K562 (cell line): ENCODE results near the gene TGFBR3L. TPM values are rescaled to one million over a fixed set of nuclear protein-coding genes. Genes with fewer than 3 reads are reported as not detected.

ENCODE experiments used
- CHD7 ChIP-seq: fragments of 200-600 bp; sonication (generic); IDR thresholded peaks from one replicate; pipeline ENCODE4 v1.6.1; 2012; ENCODE audit warnings: mild to moderate bottlenecking, low read depth, low read length, inconsistent platforms
- GTF2E2 ChIP-seq: fragments of 200-800 bp; sonication (Bioruptor generic); IDR thresholded peaks from 2 replicates; pipeline ENCODE4 v1.6.1; 2016; ENCODE audit warnings: missing genetic modification characterization, missing compliant biosample characterization
- HDAC6 ChIP-seq: IDR thresholded peaks from 2 replicates; pipeline ENCODE4 v1.6.1; 2012; ENCODE audit warnings: low read depth, mild to moderate bottlenecking, control low read depth, inconsistent platforms, low read length, moderate library complexity
- MCM3 ChIP-seq: fragments of 450-650 bp; IDR thresholded peaks from 2 replicates; pipeline ENCODE4 v1.6.1; 2016
- NR2F6 ChIP-seq: fragments of 450-650 bp; formaldehyde crosslinking; IDR thresholded peaks from 2 replicates; pipeline ENCODE4 v1.4.0; 2020; ENCODE audit warnings: mild to moderate bottlenecking
- PML ChIP-seq: IDR thresholded peaks from 2 replicates; pipeline ENCODE4 v1.6.1; 2012; ENCODE audit warnings: low read length, inconsistent platforms
- SUPT5H ChIP-seq: fragments of 450-650 bp; IDR thresholded peaks from 2 replicates; pipeline ENCODE4 v1.6.1; 2016
- TBL1XR1 ChIP-seq, 2 experiments: IDR thresholded peaks; 2 replicates each; pipeline ENCODE4 v1.6.1; 2012; ENCODE audit warnings: improper control_type of control experiment in 2 of 2, low read length in 2 of 2, mild to moderate bottlenecking in 1 of 2
- XRCC5 ChIP-seq: fragments of 200-400 bp; formaldehyde crosslinking; IDR thresholded peaks from 2 replicates; pipeline ENCODE4 v1.6.1; 2017; ENCODE audit warnings: low read depth, mild to moderate bottlenecking, low read length
- ZBTB26 ChIP-seq: fragments of 450-650 bp; formaldehyde crosslinking; IDR thresholded peaks from 2 replicates; pipeline ENCODE4 v1.4.0; 2022; ENCODE audit warnings: missing genetic modification characterization
- ZBTB49 ChIP-seq: sonication (generic); formaldehyde crosslinking; IDR thresholded peaks from 2 replicates; pipeline ENCODE4 v1.8.0; 2022; ENCODE audit warnings: missing genetic modification reagents, mild to moderate bottlenecking, borderline replicate concordance
- ZFPM2 ChIP-seq: fragments of 250-450 bp; sonication (Bioruptor Pico); IDR thresholded peaks from 2 replicates; pipeline ENCODE4 v1.5.1; 2022; ENCODE audit warnings: mild to moderate bottlenecking
- polyA plus RNA-seq, 8 experiments: library from polyadenylated mRNA; depleted of rRNA in 4 of 8; stranded (reverse) in 5 of 8; unstranded in 3 of 8; fragments of >200 nt; fragmentation: Nextera tagmentation in 2 of 8; fragmentation: Illumina TruSeq in 1 of 8; extraction: Ambion mirVana in 2 of 8; extraction: Trizol in 1 of 8; gene quantifications; 2 replicates each; pipeline versions ENCODE4 v1.2.1 to v1.2.3, GENCODE V29; 2011 to 2014; ENCODE audit warnings: inconsistent platforms in 1 of 8, missing spikeins in 1 of 8
- total RNA-seq, 7 experiments: library from RNA; depleted of rRNA in 6 of 7; stranded (reverse); fragments of >200 nt in 6 of 7; fragmentation: Illumina TruSeq in 2 of 7; extraction: Trizol in 2 of 7; gene quantifications; 2 replicates each; pipeline versions ENCODE4 v1.2.1 to v1.2.3, GENCODE V29; 2011 to 2021; ENCODE audit warnings: low replicate concordance in 1 of 7

Gene TGFBR3L
- total and polyA plus RNA-seq, 9 of the 15 experiments (the other 6 are each of a cell fraction or from before 2014, with no cell fraction given), result not detected

- TF ChIP-seq PML (peak; percentile 68; the same call in 1 of the 2 replicates), SUPT5H (peak; percentile 97), HDAC6 (no peak), ZBTB49 (no peak), GTF2E2 (tag) (no peak; the same call in 1 of the 2 replicates), XRCC5 (peak; percentile 48; the same call in 1 of the 2 replicates), CHD7 (no peak), TBL1XR1 (IDR thresholded peaks at IDR 0.05; ENCODE audit: low read length in 2 of 2) (0 out of 4 replicates have a peak, but pooled peaks of 1 of the 2 experiments have one; percentile 12), ZFPM2 (CRISPR knock-in tag) (no peak), NR2F6 (CRISPR knock-in tag) (no peak), ZBTB26 (CRISPR knock-in tag) (no peak), MCM3 (no peak)
Measured at GRCh38 chr19:7903244-7904073, 11.2 kb upstream of the TGFBR3L start, which contains the start of gene MAP2K7 (continued).
